GM21390 (cell line): ENCODE measurements around the gene RCC1.
A peak's percentile ranks its signal among the peaks of the same experiment; 100 is the strongest.
"Not testable (repeated sequence)": the region's sequence is repeated elsewhere in the genome, so short reads cannot be mapped to it uniquely, and the experiment has no call there.

Experiments used
- ATAC-seq: cut with Tn5 transposase; IDR thresholded peaks from one replicate; pipeline ENCODE4 v1.9.1; 2021; ENCODE audit not compliant: unreplicated experiment

Gene RCC1

GRCh38 chr1:28510273-28510969 is 4.6 kb downstream of the RCC1 start:
- ATAC-seq: no peak

- no peak for ATAC-seq
Measured at GRCh38 chr1:28510970-28511440, 5.2 kb downstream of the RCC1 start.

GRCh38 chr1:28512058-28512611 is 6.3 kb downstream of the RCC1 start:
- no peak for ATAC-seq

- ATAC-seq: not testable (repeated sequence)
Measured at GRCh38 chr1:28514445-28514933, 8.6 kb downstream of the RCC1 start.

GRCh38 chr1:28516518-28516956 is 10.7 kb downstream of the RCC1 start:
- no peak for ATAC-seq

GRCh38 chr1:28517649-28517999 is 11.8 kb downstream of the RCC1 start:
- no peak for ATAC-seq

- ATAC-seq: peak; percentile 61
Measured at GRCh38 chr1:28518000-28518744, 12.3 kb downstream of the RCC1 start.

GRCh38 chr1:28518745-28519341 is 13.0 kb downstream of the RCC1 start:
- no peak for ATAC-seq

GRCh38 chr1:28519946-28520725 is 14.3 kb downstream of the RCC1 start:
- no peak for ATAC-seq

- not testable (repeated sequence) for ATAC-seq
Measured at GRCh38 chr1:28520796-28521195, 15.0 kb downstream of the RCC1 start.

- no peak for ATAC-seq
Measured at GRCh38 chr1:28521502-28522164, 15.8 kb downstream of the RCC1 start.

- ATAC-seq: not testable (repeated sequence)
Measured at GRCh38 chr1:28522537-28522936, 16.7 kb downstream of the RCC1 start.

GRCh38 chr1:28525002-28525642 is 19.3 kb downstream of the RCC1 start:
- ATAC-seq: not testable (repeated sequence)

GRCh38 chr1:28526886-28527285 is 21.0 kb downstream of the RCC1 start:
- no peak for ATAC-seq

- no peak for ATAC-seq
Measured at GRCh38 chr1:28530456-28530855, 24.6 kb downstream of the RCC1 start.

- no peak for ATAC-seq
Measured at GRCh38 chr1:28534671-28535070, 28.8 kb downstream of the RCC1 start.

GRCh38 chr1:28535180-28535579 is 29.3 kb downstream of the RCC1 start:
- ATAC-seq: no peak

GRCh38 chr1:28537457-28538199 is 31.8 kb downstream of the RCC1 start:
- no peak for ATAC-seq

- ATAC-seq: no peak
Measured at GRCh38 chr1:28538286-28538685, 32.4 kb downstream of the RCC1 start.
